ENCODE results near the gene UGT1A5. TPM values are rescaled to one million over a fixed set of nuclear protein-coding genes. Genes with fewer than 3 reads are reported as not detected.

Gene UGT1A5
- 2.3 TPM in 1 of 2 replicates, not detected in the other for total RNA-seq

DNA sequence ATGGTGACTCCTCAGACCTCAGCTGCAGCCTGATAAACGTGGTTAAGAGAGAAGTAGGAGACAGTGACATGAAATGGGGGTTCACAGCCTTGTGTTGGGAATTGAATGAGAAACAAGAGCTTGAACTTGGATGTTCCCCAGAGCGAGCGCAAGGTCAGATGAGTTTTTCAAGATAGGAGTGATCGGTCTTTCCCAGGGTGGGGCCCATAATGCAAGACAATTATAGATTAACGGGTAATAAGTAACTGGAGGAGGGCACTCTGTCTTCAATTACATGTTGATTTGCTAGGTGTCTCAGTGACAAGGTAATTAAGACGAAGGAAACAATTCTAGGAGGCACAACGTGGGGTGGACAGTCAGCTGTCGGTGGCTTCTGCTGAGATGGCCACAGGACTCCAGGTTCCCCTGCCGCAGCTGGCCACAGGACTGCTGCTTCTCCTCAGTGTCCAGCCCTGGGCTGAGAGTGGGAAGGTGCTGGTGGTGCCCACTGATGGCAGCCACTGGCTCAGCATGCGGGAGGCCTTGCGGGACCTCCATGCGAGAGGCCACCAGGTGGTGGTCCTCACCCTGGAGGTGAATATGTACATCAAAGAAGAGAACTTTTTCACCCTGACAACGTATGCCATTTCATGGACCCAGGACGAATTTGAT, at the start of gene UGT1A5:
UGT1A5 (plus strand) TSS at position 297 of the 651 bp plus-strand sequence; CDS start at position 382, 85 bp downstream.

DNA sequence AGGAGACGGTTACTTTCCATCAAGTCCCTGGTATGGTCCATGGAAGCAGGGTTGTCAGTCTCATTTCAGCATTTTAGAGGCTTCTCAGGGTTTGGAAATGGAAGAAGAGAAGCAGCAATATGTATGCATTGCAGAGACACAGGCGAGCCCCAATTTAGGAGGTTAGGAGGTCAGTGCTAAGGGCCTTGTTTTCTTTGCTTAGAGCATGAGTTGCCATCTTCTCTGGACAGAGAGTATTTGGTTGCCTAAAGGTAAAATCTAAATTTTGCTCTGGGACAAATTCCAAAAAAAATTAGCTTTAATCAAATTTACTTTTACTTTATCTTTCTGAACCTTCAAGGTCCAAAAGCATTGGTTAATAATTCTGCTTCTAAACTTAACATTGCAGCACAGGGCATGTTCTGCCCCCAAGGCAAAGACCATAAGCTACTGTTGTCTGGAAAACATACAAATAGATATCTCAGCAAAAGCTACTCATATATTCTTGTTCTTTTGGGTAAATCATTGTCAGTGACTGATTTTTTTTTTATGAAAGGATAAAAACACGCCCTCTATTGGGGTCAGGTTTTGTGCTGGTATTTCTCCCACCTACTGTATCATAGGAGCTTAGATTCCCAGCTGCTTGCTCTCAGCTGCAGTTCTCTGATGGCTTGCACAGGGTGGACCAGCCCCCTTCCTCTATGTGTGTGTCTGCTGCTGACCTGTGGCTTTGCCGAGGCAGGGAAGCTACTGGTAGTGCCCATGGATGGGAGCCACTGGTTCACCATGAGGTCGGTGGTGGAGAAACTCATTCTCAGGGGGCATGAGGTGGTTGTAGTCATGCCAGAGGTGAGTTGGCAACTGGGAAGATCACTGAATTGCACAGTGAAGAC, 41.2 kb upstream of the UGT1A5 start, which contains the start of gene UGT1A9:
UGT1A9 (plus strand) TSS at position 609 of the 872 bp plus-strand sequence; CDS start at position 646, 37 bp downstream.

DNA sequence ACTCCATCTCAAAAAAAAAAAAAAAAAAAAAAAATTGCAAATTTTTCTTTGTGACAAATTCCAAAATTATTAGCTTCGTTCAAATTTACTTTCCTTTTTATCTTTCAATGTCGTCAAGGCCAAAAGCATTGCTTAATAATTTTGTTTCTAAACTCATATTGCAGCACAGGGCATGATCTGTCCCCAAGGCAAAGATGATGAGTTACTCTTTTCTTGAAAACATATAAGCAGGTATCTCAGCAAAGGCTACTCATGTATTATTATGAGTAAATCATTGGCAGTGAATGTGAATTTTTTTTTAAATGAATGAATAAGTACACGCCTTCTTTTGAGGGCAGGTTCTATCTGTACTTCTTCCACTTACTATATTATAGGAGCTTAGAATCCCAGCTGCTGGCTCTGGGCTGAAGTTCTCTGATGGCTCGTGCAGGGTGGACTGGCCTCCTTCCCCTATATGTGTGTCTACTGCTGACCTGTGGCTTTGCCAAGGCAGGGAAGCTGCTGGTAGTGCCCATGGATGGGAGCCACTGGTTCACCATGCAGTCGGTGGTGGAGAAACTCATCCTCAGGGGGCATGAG, 31.1 kb upstream of the UGT1A5 start, which contains the start of gene UGT1A7:
UGT1A7 (plus strand) TSS at position 381 of the 579 bp plus-strand sequence; CDS start at position 418, 37 bp downstream.

DNA sequence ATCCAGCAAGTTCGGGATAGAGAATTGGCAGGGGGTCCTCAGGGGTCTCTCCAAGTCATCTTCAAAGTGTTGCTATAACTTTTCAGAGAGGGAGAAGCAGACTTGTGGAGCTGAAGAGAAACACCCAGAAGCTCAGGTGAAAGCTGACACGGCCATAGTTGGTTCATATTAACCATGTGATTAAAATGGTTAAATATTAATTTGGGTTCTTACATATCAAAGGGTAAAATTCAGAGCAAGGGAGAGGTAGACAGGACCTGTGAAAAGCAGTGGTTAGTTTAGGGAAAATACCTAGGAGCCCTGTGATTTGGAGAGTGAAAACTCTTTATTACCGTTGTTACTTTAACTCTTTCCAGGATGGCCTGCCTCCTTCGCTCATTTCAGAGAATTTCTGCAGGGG, 20.1 kb upstream of the UGT1A5 start, which contains the start of gene UGT1A6:
UGT1A6 (plus strand) TSS at position 243 of the 400 bp plus-strand sequence; CDS start at position 358, 115 bp downstream.

DNA sequence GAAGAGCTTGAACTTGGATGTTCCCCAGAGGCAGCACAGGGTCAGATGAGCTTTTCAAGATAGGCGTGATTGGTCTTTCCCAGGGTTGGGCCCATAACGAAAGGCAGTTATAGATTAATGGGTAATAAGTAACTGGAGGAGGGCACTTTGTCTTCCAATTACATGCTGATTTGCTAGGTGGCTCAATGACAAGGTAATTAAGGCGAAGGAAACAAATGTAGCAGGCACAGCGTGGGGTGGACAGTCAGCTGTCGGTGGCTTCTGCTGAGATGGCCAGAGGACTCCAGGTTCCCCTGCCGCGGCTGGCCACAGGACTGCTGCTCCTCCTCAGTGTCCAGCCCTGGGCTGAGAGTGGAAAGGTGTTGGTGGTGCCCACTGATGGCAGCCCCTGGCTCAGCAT, 5.8 kb downstream of the UGT1A5 start, which contains the start of gene UGT1A4:
UGT1A4 (plus strand) TSS at position 185 of the 400 bp plus-strand sequence; CDS start at position 270, 85 bp downstream.

DNA sequence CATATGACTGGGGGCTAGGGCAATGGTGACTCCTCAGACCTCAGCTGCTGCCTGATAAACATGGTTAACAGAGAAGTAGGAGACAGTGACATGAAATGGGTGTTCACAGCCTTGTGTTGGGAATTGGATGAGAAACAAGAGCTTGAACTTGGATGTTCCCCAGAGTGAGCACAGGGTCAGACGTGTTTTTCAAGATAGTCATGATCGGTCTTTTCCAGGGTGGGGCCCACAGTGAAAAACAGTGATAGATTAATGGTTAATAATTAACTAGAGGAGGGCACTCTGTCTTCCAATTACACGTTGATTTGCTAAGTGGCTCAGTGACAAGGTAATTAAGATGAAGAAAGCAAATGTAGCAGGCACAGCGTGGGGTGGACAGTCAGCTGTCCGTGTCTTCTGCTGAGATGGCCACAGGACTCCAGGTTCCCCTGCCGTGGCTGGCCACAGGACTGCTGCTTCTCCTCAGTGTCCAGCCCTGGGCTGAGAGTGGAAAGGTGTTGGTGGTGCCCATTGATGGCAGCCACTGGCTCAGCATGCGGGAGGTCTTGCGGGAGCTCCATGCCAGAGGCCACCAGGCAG, 16.1 kb downstream of the UGT1A5 start, which contains the start of gene UGT1A3:
UGT1A3 (plus strand) TSS at position 320 of the 579 bp plus-strand sequence; CDS start at position 405, 85 bp downstream.

DNA sequence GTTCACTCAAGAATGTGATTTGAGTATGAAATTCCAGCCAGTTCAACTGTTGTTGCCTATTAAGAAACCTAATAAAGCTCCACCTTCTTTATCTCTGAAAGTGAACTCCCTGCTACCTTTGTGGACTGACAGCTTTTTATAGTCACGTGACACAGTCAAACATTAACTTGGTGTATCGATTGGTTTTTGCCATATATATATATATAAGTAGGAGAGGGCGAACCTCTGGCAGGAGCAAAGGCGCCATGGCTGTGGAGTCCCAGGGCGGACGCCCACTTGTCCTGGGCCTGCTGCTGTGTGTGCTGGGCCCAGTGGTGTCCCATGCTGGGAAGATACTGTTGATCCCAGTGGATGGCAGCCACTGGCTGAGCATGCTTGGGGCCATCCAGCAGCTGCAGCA, 47.3 kb downstream of the UGT1A5 start, which contains the start of gene UGT1A1:
UGT1A1 (plus strand) TSS at position 228 of the 400 bp plus-strand sequence; CDS start at position 246, 18 bp downstream.

DNA sequence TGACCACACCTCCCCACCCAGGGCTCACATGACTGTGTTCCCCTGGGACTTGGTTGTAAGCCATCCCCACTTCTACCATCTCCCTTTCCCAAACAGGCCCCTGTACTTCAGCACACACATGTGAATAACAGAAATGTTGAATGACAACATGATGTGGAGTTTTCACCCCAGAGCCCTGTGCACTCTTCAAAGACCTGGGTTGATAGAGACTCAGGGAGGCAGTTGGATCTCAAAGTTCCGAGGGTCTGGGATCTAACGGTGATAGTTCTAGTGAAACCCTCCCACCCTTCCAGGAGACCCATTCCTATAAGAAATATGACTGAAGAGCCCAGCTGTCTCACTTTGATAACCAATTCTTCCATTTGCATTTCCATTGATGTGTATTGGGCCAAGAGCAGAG, 65.3 kb downstream of the UGT1A5 start, which contains the start of gene MROH2A:
MROH2A (plus strand) TSS at position 301 of the 400 bp plus-strand sequence. CDS start 1,029 bp downstream, outside the sequence.

Other genes with a start within 250 kb of the UGT1A5 start
- 26.3 and 45.1 TPM in 2 replicates for gene USP40, start 146.1 kb upstream of the UGT1A5 start, total RNA-seq
- gene UGT1A8, start 95.3 kb upstream of the UGT1A5 start, total RNA-seq = under 0.01 and 0.14 TPM in 2 replicates
- gene UGT1A10, start 76.5 kb upstream of the UGT1A5 start, total RNA-seq = 1.2 TPM in 1 of 2 replicates, not detected in the other
- not detected in 2 replicates for gene UGT1A9, start 41.0 kb upstream of the UGT1A5 start, total RNA-seq
- under 0.01 and 1.3 TPM in 2 replicates for gene UGT1A7, start 31.0 kb upstream of the UGT1A5 start, total RNA-seq
- gene UGT1A6, start 20.0 kb upstream of the UGT1A5 start, total RNA-seq = 5.5 and 82.7 TPM in 2 replicates
- under 0.01 and 1.8 TPM in 2 replicates for gene UGT1A4, start 5.8 kb downstream of the UGT1A5 start, total RNA-seq
- 2.8 TPM in 1 of 2 replicates, not detected in the other for gene UGT1A3, start 16.1 kb downstream of the UGT1A5 start, total RNA-seq
- gene UGT1A1, start 47.4 kb downstream of the UGT1A5 start, total RNA-seq = under 0.01 and 1.5 TPM in 2 replicates
- not detected in 2 replicates for gene MROH2A, start 65.4 kb downstream of the UGT1A5 start, total RNA-seq
- under 0.01 and 0.14 TPM in 2 replicates for gene HJURP, start 141.6 kb downstream of the UGT1A5 start, total RNA-seq
- gene TRPM8, start 204.5 kb downstream of the UGT1A5 start, total RNA-seq = not detected in 2 replicates

Measured in nasal cavity respiratory epithelium epithelial cell of viscerocranial mucosa (primary cell).